ENCODE measurements around the gene MNT.

MNT gene

DNA sequence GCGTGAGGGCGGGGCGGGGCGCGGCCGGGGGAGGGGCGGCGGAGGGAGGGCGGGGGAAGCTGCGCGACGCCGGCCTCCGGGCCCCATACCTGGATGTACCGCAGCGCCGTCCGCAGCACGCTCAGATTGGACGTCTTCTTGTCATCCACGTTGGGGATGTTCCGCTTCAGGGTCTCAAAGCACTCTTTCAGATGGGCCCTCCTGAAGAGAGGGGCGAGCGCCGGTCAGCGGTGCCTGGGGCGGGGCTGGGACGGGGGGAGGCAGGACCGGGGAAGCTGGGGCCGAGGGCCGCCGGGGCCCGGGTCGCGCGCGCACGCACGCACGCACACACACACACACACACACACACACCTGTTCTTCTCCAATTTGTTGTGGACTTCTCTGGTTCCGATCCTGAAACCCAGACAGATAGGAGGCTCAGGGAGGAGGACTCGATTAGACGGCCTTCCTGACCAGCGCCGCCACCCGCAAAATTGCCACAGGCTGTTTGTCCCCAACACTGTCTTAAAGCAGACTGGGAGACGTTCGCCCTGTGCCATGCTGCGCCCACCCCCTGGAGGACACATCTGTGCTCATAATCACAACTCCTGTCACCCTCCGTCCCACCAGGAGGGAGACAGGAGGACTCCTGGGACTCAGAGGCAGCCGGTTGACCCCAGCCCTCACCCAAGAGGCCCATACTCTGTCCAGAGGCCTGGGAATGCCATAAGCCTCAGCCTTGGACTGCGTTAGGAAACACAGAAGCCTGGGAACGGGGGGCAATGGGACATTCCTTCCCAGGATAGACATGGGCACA, 6.7 kb downstream of the MNT start:
- no peaks in the 10 kb centered on the region for H3K27me3 ChIP-seq (ENCODE audit: control insufficient read depth, insufficient read depth, low read length)
- H3K9me3 ChIP-seq (ENCODE audit: control insufficient read depth, insufficient read depth, low read length), result no peaks in the 10 kb centered on the region
- H3K36me3 ChIP-seq (ENCODE audit: control insufficient read depth, insufficient read depth, low read length), result 0 out of 2 replicates have a peak, but pooled peaks cover 5% of the 10 kb centered on the region
- peak overlapping the region; percentile 61 for H3K27ac ChIP-seq (ENCODE audit: low read depth, low read length)
- no peak overlapping the region for H3K9ac ChIP-seq (ENCODE audit: low read depth, low read length)
- peaks cover 36% of the 10 kb centered on the region for H3K4me1 ChIP-seq (ENCODE audit: control insufficient read depth, insufficient read depth, low read length)
- peak overlapping the region; percentile 50 for H3K4me3 ChIP-seq (ENCODE audit: low read depth, low read length)

DNA sequence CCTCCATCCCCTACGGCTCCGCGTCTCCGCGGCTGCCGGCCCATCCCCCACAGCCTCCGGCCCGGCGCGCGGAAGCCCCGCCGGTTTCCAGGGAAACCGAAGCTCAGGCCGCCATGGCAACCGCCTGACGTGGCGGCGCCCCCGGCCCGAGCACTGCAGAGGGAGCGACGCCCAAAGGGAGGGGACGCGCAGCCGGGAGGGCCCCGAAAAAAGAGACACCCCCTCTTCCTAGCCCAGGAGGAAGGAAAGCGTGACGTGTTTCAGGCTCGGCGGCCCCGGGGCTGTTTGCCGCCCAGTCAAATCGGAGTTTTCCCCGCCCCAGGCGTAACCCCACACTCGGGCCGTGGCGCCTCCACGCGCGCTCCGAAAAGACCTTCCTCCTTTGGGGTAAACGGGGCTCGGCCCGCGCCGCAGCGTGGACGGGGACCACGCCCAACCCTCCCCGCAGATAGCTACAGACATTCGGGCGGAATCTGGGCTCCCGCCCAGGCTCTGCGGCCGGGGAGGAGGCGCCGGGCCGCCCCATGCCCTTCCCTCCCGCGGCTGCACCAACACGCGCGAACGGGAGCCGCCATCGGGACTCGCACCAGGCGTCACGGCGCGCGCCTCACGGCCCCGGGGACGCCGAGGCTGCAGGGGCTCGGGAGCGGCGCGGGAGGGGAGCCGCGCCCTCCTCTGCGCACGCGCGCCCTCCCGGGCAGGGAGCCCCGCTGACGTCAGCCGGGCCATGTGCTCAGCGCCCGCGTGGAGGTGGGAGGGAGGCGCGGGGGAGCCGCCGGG, 7.5 kb downstream of the MNT start:
- Histone ChIP-seq H3K4me1 (ENCODE audit: control insufficient read depth, insufficient read depth, low read length) (peaks cover 33% of the 10 kb centered on the region), H3K9ac (ENCODE audit: low read depth, low read length) (peak overlapping the region; percentile 86), H3K36me3 (ENCODE audit: control insufficient read depth, insufficient read depth, low read length) (0 out of 2 replicates have a peak, but pooled peaks cover 5% of the 10 kb centered on the region), H3K4me3 (ENCODE audit: low read depth, low read length) (peak overlapping the region; percentile 83), H3K9me3 (ENCODE audit: control insufficient read depth, insufficient read depth, low read length) (no peaks in the 10 kb centered on the region), H3K27ac (ENCODE audit: low read depth, low read length) (peak overlapping the region; percentile 97), H3K27me3 (ENCODE audit: control insufficient read depth, insufficient read depth, low read length) (no peaks in the 10 kb centered on the region)

DNA sequence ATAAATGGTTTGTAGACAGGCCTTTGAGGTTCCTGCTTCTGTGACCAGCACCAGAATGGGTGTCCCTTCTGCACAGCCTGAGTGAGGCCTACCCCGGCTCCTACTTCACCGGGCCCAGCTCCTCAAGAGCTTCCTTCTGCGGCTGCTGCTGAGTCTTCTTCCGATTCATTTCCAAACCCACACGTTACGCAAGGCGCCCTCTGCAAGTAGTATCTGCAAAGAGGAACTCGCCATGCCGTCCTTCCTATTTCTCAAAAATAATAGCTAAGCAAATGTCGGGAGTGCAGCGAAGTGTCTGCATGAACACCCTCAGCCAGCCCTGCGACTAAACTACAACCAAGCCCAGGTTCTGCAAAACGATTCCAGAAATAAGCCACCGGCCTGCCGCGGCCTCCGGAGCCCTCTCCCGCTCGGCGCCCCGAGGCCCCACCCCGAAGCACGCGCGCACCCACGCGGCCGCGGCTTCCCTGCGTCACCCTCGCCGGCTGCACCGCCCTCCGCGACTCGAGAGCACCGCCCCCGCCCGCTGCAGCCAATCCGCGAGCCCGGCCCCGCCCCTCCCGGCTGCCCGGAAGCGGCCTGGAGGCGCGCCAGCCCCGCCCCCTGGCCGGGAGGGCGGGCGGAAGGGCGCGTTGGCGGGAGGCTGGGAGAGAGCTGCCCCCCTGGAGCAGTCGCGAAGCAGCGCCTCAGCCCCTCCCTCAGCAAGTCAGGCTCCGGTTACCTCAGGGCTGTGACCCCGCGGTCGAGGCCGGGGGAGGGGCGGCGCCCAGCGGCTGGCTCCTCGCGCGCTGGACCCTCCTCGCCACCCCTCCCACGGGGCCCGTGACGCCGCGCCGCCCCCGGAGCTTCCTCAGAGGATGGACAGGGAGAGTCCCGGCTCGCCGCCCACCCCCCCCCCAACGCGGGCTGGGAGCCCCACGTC, 8.3 kb downstream of the MNT start:
- Histone ChIP-seq H3K4me3 (ENCODE audit: low read depth, low read length) (peak overlapping the region; percentile 83), H3K27ac (ENCODE audit: low read depth, low read length) (peak overlapping the region; percentile 97), H3K36me3 (ENCODE audit: control insufficient read depth, insufficient read depth, low read length) (0 out of 2 replicates have a peak, but pooled peaks cover 10% of the 10 kb centered on the region), H3K4me1 (ENCODE audit: control insufficient read depth, insufficient read depth, low read length) (peaks cover 24% of the 10 kb centered on the region), H3K9ac (ENCODE audit: low read depth, low read length) (peak overlapping the region; percentile 42; the same call in 1 of the 2 replicates), H3K27me3 (ENCODE audit: control insufficient read depth, insufficient read depth, low read length) (no peaks in the 10 kb centered on the region), H3K9me3 (ENCODE audit: control insufficient read depth, insufficient read depth, low read length) (no peaks in the 10 kb centered on the region)

DNA sequence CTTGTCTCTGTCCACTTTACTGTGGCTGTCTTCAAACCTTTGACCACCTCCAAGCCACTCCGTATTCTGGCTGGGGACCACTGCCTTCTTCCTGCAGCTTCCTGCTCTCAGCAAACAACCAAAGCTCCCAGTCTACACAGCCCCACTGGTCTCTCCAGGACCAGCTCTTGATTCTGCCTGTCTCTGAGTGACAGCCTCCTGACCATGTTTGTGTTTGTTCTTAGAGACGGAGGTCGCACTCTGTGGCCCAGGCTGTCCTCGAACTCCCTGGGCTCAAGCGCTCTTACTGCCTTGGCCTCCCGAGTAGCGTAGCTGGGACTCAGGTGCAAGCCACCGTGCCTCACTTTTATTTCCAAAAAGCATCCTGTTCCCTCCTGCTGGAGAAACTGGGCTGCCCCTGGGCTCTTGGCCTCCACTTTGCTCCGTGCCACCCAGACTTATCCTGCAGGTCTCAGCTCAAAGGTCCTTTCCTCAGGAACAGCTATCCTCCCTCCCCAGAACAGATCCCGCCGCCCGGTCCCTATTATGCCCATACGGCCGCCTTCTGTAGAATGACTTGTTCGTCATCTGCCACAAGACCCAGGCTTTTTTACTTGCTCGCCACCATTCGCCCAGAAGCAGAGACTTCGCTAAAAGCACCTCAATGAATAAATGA, 9.1 kb downstream of the MNT start:
- H3K27ac ChIP-seq (ENCODE audit: low read depth, low read length), result no peak overlapping the region
- H3K36me3 ChIP-seq (ENCODE audit: control insufficient read depth, insufficient read depth, low read length), result peaks cover 14% of the 10 kb centered on the region
- H3K9ac ChIP-seq (ENCODE audit: low read depth, low read length), result no peak overlapping the region
- H3K4me3 ChIP-seq (ENCODE audit: low read depth, low read length), result peak overlapping the region; percentile 83
- no peaks in the 10 kb centered on the region for H3K27me3 ChIP-seq (ENCODE audit: control insufficient read depth, insufficient read depth, low read length)
- no peaks in the 10 kb centered on the region for H3K9me3 ChIP-seq (ENCODE audit: control insufficient read depth, insufficient read depth, low read length)
- peaks cover 19% of the 10 kb centered on the region for H3K4me1 ChIP-seq (ENCODE audit: control insufficient read depth, insufficient read depth, low read length)

GRCh38 chr17:2390199-2390836, 10.5 kb downstream of the MNT start:
- peaks cover 5% of the 10 kb centered on the region; the same call in 1 of the 2 replicates for H3K4me1 ChIP-seq (ENCODE audit: control insufficient read depth, insufficient read depth, low read length)
- no peaks in the 10 kb centered on the region for H3K9me3 ChIP-seq (ENCODE audit: control insufficient read depth, insufficient read depth, low read length)
- no peak overlapping the region for H3K27ac ChIP-seq (ENCODE audit: low read depth, low read length)
- no peak overlapping the region for H3K9ac ChIP-seq (ENCODE audit: low read depth, low read length)
- no peaks in the 10 kb centered on the region for H3K27me3 ChIP-seq (ENCODE audit: control insufficient read depth, insufficient read depth, low read length)
- H3K36me3 ChIP-seq (ENCODE audit: control insufficient read depth, insufficient read depth, low read length), result peaks cover 25% of the 10 kb centered on the region
- no peak overlapping the region for H3K4me3 ChIP-seq (ENCODE audit: low read depth, low read length)

DNA sequence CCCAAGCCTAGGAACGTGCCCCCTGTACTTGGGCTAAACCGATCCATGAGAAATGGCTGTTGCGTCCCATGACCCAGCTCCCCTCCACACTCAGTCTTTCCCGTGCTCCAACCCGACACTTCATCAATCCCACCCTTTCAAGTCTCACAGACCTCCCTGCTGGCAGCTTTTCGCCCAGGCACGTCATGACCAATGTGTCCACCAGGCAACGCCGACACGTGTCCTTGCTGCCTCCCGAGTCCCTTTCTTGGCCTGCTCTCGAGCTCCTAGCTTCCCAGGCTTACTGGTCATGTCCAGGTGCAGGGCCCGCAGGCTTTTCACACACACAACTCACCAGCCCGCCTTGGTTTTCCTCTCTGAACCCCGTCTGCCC, 12.2 kb downstream of the MNT start:
- H3K4me1 ChIP-seq (ENCODE audit: control insufficient read depth, insufficient read depth, low read length), result no peaks in the 10 kb centered on the region
- no peaks in the 10 kb centered on the region for H3K9me3 ChIP-seq (ENCODE audit: control insufficient read depth, insufficient read depth, low read length)
- no peak overlapping the region for H3K4me3 ChIP-seq (ENCODE audit: low read depth, low read length)
- H3K36me3 ChIP-seq (ENCODE audit: control insufficient read depth, insufficient read depth, low read length), result peaks cover 25% of the 10 kb centered on the region
- H3K9ac ChIP-seq (ENCODE audit: low read depth, low read length), result no peak overlapping the region
- H3K27me3 ChIP-seq (ENCODE audit: control insufficient read depth, insufficient read depth, low read length), result no peaks in the 10 kb centered on the region
- no peak overlapping the region for H3K27ac ChIP-seq (ENCODE audit: low read depth, low read length)

GRCh38 chr17:2388020-2388682, 12.7 kb downstream of the MNT start:
- Histone ChIP-seq H3K4me1 (ENCODE audit: control insufficient read depth, insufficient read depth, low read length) (no peaks in the 10 kb centered on the region), H3K9me3 (ENCODE audit: control insufficient read depth, insufficient read depth, low read length) (no peaks in the 10 kb centered on the region), H3K27ac (ENCODE audit: low read depth, low read length) (no peak overlapping the region), H3K27me3 (ENCODE audit: control insufficient read depth, insufficient read depth, low read length) (no peaks in the 10 kb centered on the region), H3K36me3 (ENCODE audit: control insufficient read depth, insufficient read depth, low read length) (peaks cover 25% of the 10 kb centered on the region), H3K9ac (ENCODE audit: low read depth, low read length) (no peak overlapping the region), H3K4me3 (ENCODE audit: low read depth, low read length) (no peak overlapping the region)

- no peak overlapping the region for H3K27ac ChIP-seq (ENCODE audit: low read depth, low read length)
- H3K9ac ChIP-seq (ENCODE audit: low read depth, low read length), result no peak overlapping the region
- H3K4me3 ChIP-seq (ENCODE audit: low read depth, low read length), result no peak overlapping the region
- H3K9me3 ChIP-seq (ENCODE audit: control insufficient read depth, insufficient read depth, low read length), result no peaks in the 10 kb centered on the region
- no peaks in the 10 kb centered on the region for H3K4me1 ChIP-seq (ENCODE audit: control insufficient read depth, insufficient read depth, low read length)
- H3K27me3 ChIP-seq (ENCODE audit: control insufficient read depth, insufficient read depth, low read length), result no peaks in the 10 kb centered on the region
- H3K36me3 ChIP-seq (ENCODE audit: control insufficient read depth, insufficient read depth, low read length), result peaks cover 25% of the 10 kb centered on the region
These were observed 13.5 kb downstream of the MNT start for GRCh38 chr17:2387086-2388019.

DNA sequence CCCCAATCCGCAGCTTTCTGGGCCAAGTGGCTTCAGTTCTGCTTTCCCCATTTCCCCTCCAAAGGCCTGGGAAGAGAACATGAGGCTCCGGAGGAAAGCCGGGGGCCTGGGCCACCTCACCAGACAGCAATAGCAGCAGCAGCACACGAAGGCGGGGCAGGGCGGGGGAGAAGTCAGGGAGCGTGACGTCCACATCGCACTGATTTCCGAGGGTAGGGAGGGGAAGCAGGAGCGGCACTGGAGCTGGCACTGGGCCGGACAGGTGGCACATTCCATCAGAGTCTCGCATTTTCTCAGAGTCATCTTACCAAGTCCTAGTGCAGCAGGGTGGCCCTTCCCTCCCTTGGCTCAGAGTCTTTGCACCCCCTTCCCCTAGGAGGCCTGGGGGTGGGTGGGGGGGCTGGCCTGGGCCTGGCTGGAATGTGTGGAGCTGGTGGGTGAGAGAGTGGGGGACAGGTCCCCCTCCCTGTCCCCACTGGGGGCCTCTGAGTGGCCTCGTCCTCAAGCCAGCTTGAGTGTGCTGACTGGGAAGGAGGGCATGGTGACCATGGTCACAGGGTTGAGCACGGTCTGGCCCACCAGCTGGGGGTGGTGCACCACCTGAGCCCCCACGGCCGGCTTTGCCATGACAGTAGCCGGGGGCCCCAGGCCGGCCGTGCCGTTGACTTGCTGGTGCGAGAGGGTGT, 14.3 kb downstream of the MNT start:
- H3K4me1 ChIP-seq (ENCODE audit: control insufficient read depth, insufficient read depth, low read length), result no peaks in the 10 kb centered on the region
- peaks cover 25% of the 10 kb centered on the region for H3K36me3 ChIP-seq (ENCODE audit: control insufficient read depth, insufficient read depth, low read length)
- H3K27me3 ChIP-seq (ENCODE audit: control insufficient read depth, insufficient read depth, low read length), result no peaks in the 10 kb centered on the region
- H3K4me3 ChIP-seq (ENCODE audit: low read depth, low read length), result no peak overlapping the region
- H3K9ac ChIP-seq (ENCODE audit: low read depth, low read length), result no peak overlapping the region
- H3K27ac ChIP-seq (ENCODE audit: low read depth, low read length), result no peak overlapping the region
- H3K9me3 ChIP-seq (ENCODE audit: control insufficient read depth, insufficient read depth, low read length), result no peaks in the 10 kb centered on the region
